Midbrain (tissue), 1 donor: ENCODE measurements around the gene TBL1X.
A peak's percentile ranks its signal among the peaks of the same experiment; 100 is the strongest.
"Not testable (repeated sequence)": the region's sequence is repeated elsewhere in the genome, so short reads cannot be mapped to it uniquely, and the experiment has no call there.

Experiments used
- DNase-seq: peaks from one replicate; lab custom pipeline; 2025; lab: John Stamatoyannopoulos, UW

Gene TBL1X

GRCh38 chrX:9464435-9465371 is at the start of gene TBL1X:
TBL1X (plus strand) TSS chrX:9465058; CDS start chrX:9653587, 188,529 bp downstream.
- peak; percentile 49 for DNase-seq

GRCh38 chrX:9416562-9417348 is 48.1 kb upstream of the TBL1X start:
- no peak for DNase-seq

- no peak for DNase-seq
Measured at GRCh38 chrX:9418262-9418661, 46.6 kb upstream of the TBL1X start.

GRCh38 chrX:9420275-9421265 is 44.3 kb upstream of the TBL1X start:
- DNase-seq = no peak

GRCh38 chrX:9429767-9430166 is 35.1 kb upstream of the TBL1X start:
- DNase-seq = no peak

- DNase-seq = no peak
Measured at GRCh38 chrX:9430346-9430921, 34.4 kb upstream of the TBL1X start.

GRCh38 chrX:9431281-9431680 is 33.6 kb upstream of the TBL1X start:
- no peak for DNase-seq

DNA sequence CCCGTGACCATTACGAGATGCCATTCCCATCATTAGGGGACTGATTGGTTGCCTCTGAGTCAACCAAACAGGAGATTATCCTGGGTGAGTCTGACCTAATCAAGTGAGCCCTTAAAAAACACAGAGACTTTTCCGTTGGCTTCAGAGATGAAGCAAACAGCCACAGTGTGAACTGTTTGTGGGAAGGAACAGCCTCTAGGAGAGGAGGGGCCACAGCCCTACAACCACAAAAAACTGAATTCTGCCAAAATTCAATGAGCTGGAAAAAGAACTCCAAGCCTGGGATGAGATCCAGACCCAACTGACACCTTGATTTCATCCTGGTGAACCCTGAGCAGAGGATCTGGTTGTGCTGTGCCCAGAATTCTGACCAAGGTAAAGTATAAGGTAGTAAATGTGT is 31.3 kb upstream of the TBL1X start:
- no peak for DNase-seq

DNA sequence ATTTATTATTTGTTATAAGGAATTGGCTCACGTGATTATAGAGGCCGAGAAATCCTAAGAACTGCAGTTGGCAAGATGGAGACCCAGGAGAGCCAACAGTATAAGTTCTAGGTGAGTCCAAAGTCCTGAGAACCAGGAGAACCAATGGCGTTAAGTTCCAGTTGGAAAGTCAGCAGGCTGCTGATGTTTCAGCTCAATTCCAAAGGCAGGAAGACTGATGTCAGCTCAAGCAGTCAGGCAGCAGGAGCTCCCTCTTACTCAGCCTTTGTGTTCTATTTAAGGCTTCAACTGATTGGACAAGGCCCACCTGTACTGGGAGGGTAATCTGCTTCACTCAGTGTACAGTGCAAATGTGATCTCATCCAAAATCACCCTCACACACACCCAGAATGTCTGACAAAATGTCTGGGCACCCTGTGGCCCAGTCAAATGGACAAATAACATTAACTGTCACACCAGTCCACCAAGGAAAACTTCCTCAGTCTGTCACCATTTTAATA is 30.8 kb upstream of the TBL1X start:
- DNase-seq = no peak

- DNase-seq = not testable (repeated sequence)
Measured at GRCh38 chrX:9435086-9435485, 29.8 kb upstream of the TBL1X start.

DNA sequence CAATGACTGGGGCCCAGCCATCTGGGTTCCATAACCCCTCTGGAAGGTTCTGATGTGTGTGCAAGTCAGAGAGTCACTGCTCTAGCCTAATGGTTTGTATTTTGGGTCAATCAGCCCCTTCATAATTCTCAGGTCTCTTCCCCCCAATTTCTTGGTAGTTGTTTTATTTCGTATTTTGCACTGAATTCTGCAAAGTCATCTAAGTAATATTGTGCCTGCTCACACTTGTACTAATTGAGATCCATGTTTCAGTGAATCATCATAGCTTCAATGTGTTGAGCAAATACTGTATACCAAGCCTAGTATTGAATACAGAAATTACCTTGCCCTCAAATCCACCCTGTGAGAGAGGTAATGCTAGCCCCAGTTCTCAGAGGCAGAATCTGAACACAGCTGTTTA is 28.0 kb upstream of the TBL1X start:
- DNase-seq = no peak

GRCh38 chrX:9438933-9439494 is 25.8 kb upstream of the TBL1X start:
- DNase-seq = no peak

DNA sequence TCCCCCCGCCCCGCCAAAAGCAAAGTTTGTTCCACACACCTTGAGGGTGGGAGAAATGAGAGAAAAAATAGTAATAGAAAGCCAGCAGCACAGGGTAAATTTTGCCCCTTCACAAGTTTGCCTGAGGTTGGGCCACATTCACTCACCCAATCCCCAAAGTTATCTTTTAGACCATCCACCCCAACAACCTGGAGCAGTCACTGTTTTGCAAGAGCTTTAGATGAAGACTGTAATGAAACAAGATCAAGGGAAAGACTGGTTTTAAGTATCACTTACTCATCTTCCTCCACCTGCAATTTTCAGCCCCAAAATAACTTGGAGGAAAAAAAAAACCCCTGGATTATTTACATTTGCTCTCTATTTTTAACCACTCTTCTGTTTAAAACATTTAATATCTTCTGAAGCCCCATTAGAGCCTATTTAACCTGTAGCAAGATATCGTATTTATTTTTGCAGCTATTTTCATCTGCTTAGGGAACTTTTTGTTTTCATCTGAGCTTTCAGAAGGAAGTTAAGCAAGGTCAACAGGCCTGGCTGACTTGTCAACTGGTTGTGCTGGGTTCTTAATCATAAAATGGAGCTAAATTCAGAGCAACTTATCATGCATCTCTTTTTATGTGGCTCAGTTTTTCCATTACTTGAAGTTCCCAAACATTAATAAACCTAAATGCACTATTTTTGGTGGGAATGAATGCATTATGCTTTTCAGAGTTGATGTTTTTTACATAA is 24.6 kb upstream of the TBL1X start:
- DNase-seq = no peak

- DNase-seq = no peak
Measured at GRCh38 chrX:9442056-9442455, 22.8 kb upstream of the TBL1X start.

- no peak for DNase-seq
Measured at GRCh38 chrX:9443327-9443726, 21.5 kb upstream of the TBL1X start.

- no peak for DNase-seq
Measured at GRCh38 chrX:9447906-9448305, 17.0 kb upstream of the TBL1X start.

- DNase-seq = no peak
Measured at GRCh38 chrX:9456250-9457074, 8.4 kb upstream of the TBL1X start.

DNA sequence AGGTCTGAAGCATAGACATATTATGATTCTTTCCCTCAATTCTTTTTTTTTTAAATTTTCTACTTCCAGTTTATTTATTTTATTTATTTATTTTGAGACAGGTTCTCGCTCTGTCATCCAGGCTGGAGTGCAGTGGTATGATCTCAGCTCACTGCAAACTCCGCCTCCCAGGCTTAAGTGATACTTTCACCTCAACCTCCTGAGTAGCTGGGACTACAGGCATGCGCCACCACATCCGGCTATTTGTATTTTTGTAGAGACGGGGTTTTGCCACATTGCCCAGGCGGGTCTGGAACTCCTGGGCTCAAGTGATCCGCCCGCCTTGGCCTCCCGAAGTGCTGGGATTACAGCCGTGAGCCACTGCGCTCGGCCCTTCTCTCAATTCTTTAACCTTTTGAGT is 6.8 kb upstream of the TBL1X start:
- DNase-seq = not testable (repeated sequence)

DNA sequence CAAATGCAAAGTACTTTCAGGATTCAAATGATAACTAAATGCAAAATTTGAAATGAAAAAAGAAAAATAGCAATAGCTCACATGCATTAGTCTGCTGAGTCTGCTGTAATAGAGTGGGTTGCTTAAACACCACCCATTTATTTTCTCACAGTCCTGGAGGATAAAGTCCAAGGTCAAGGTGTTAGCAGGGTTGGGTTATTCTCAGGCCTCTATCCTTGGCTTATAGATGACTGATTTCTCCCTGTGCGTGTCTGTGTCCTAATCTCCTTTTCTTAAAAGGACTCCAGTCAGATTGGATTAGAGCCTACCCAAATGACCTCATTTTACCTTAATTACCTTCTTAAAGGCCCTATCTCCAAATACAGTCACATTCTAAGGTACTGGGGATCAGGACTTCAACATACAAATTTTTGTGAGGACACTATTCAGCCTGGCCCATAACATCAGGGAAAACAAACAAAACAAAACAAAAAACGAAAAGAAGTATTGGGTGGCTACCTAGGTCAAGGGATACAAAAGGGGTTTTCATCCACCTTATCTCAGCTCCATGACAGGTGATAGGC is 6.3 kb upstream of the TBL1X start:
- DNase-seq = no peak
